ENCODE measurements around the gene CCDC187. TPM values are rescaled to one million over a fixed set of nuclear protein-coding genes. Genes with fewer than 3 reads are reported as not detected.
A peak's percentile ranks its signal among the peaks of the same experiment; 100 is the strongest.

The CCDC187 gene
- total RNA-seq, 2 donors from 2014 or later = 0.04 to 0.09 TPM

DNA sequence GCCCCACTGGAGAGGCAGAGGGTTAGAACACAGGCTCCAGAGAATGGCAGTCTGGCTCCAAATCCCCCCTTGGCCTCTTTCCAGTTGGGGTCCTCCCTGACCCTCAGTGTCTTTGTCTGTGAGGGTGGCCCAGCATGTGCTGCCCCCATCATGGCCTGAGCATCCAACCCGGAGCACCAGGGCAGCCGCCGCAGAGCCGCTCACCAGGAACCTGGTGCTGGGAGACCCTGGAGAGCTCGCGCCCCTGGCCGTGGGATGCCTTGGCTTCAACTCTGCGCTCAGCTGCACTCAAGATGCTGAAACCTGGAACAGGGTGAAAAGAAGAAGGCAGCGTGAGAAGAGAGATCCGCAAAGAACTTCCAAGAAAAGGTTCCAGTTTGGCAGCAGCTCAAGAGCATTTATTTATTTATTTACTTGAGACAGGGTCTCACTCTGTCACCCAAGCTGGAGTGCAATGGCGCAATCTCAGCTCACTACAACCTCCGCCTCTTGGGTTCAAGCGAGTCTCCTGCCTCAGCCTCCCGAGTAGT lies 3.8 kb downstream of the CCDC187 start:
- Histone ChIP-seq H3K4me1 (ENCODE audit: control insufficient read depth, insufficient read depth, low read length) (no peaks in the 10 kb centered on the region), H3K36me3 (ENCODE audit: control insufficient read depth, insufficient read depth, low read length) (no peaks in the 10 kb centered on the region), H3K27ac (ENCODE audit: low read depth, low read length) (no peak overlapping the region), H3K9me3 (ENCODE audit: control insufficient read depth, low read length) (no peaks in the 10 kb centered on the region), H3K9ac (ENCODE audit: extremely low read depth, low read length, poor library complexity, severe bottlenecking) (no peak overlapping the region), H3K4me3 (ENCODE audit: low read length) (no peak overlapping the region), H3K27me3 (ENCODE audit: control insufficient read depth, insufficient read depth, low read length, poor library complexity, severe bottlenecking) (no peaks in the 10 kb centered on the region)
- Mint-ChIP-seq H3K4me3 (no peak overlapping the region), H3K36me3 (ENCODE audit: low read depth) (no peaks in the 10 kb centered on the region), H3K4me1 (no peaks in the 10 kb centered on the region), H3K27me3 (ENCODE audit: insufficient read depth) (no peaks in the 10 kb centered on the region), H3K9me3 (no peaks in the 10 kb centered on the region), H3K27ac (no peak overlapping the region)
- 92 to 97% methylated on average over 9 to 14 of the region's 14 CpGs for WGBS, 2 experiments (ENCODE audit: insufficient coverage in 1 of 2, insufficient read length in 1 of 2)
- no peak for DNase-seq
- TF ChIP-seq, protein P1, sequence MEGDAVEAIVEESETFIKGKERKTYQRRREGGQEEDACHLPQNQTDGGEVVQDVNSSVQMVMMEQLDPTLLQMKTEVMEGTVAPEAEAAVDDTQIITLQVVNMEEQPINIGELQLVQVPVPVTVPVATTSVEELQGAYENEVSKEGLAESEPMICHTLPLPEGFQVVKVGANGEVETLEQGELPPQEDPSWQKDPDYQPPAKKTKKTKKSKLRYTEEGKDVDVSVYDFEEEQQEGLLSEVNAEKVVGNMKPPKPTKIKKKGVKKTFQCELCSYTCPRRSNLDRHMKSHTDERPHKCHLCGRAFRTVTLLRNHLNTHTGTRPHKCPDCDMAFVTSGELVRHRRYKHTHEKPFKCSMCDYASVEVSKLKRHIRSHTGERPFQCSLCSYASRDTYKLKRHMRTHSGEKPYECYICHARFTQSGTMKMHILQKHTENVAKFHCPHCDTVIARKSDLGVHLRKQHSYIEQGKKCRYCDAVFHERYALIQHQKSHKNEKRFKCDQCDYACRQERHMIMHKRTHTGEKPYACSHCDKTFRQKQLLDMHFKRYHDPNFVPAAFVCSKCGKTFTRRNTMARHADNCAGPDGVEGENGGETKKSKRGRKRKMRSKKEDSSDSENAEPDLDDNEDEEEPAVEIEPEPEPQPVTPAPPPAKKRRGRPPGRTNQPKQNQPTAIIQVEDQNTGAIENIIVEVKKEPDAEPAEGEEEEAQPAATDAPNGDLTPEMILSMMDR (conservative IDR thresholded peaks at IDR 0.05) = no peak

DNA sequence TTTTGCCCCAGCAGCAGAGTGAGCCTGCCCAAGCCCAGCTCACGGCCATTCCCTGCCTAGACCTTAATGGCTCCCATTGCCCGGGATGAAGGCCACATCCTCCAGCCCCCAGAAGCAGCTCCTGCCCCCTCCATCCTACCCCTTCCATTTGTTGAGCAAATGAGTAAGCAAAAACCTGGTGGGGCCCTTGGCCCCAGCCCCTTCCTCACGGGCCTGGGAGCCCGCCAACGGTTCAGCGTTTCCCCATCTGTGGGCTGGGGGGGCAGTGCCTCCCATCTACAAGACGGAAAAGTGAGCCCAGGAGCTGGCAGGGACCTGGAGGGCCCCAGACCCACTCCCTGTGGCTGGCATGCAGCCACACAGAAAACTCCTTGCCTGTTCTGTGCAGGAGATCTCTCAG lies 4.4 kb downstream of the CCDC187 start:
- Histone ChIP-seq H3K9ac (ENCODE audit: extremely low read depth, low read length, poor library complexity, severe bottlenecking) (no peak overlapping the region), H3K27ac (ENCODE audit: low read depth, low read length) (no peak overlapping the region), H3K9me3 (ENCODE audit: control insufficient read depth, low read length) (no peaks in the 10 kb centered on the region), H3K4me1 (ENCODE audit: control insufficient read depth, insufficient read depth, low read length) (no peaks in the 10 kb centered on the region), H3K36me3 (ENCODE audit: control insufficient read depth, insufficient read depth, low read length) (no peaks in the 10 kb centered on the region), H3K4me3 (ENCODE audit: low read length) (no peak overlapping the region), H3K27me3 (ENCODE audit: control insufficient read depth, insufficient read depth, low read length, poor library complexity, severe bottlenecking) (no peaks in the 10 kb centered on the region)
- Mint-ChIP-seq H3K27ac (no peak overlapping the region), H3K4me3 (no peak overlapping the region), H3K9me3 (no peaks in the 10 kb centered on the region), H3K27me3 (ENCODE audit: insufficient read depth) (no peaks in the 10 kb centered on the region), H3K36me3 (ENCODE audit: low read depth) (no peaks in the 10 kb centered on the region), H3K4me1 (no peaks in the 10 kb centered on the region)
- DNase-seq = no peak
- 84 to 86% methylated on average over 6 to 7 of the region's 7 CpGs for WGBS, 2 experiments (ENCODE audit: insufficient coverage in 1 of 2, insufficient read length in 1 of 2)
- TF ChIP-seq, protein P1 (conservative IDR thresholded peaks at IDR 0.05) = no peak

- no peak overlapping the region for H3K27ac Mint-ChIP-seq
- Histone ChIP-seq H3K36me3 (ENCODE audit: control insufficient read depth, insufficient read depth, low read length) (no peaks in the 10 kb centered on the region), H3K27me3 (ENCODE audit: control insufficient read depth, insufficient read depth, low read length, poor library complexity, severe bottlenecking) (no peaks in the 10 kb centered on the region), H3K9me3 (ENCODE audit: control insufficient read depth, low read length) (no peaks in the 10 kb centered on the region), H3K27ac (ENCODE audit: low read depth, low read length) (no peak overlapping the region), H3K4me1 (ENCODE audit: control insufficient read depth, insufficient read depth, low read length) (no peaks in the 10 kb centered on the region), H3K4me3 (ENCODE audit: low read length) (no peak overlapping the region), H3K9ac (ENCODE audit: extremely low read depth, low read length, poor library complexity, severe bottlenecking) (no peak overlapping the region)
- H3K9me3 Mint-ChIP-seq = no peaks in the 10 kb centered on the region
- TF ChIP-seq, protein P1 (conservative IDR thresholded peaks at IDR 0.05) = no peak
- peak; percentile 43 for DNase-seq
- 87 to 93% methylated on average over 13 to 18 of the region's 18 CpGs for WGBS, 2 experiments (ENCODE audit: insufficient coverage in 1 of 2, insufficient read length in 1 of 2)
- H3K27me3 Mint-ChIP-seq (ENCODE audit: insufficient read depth) = no peaks in the 10 kb centered on the region
- no peaks in the 10 kb centered on the region for H3K36me3 Mint-ChIP-seq (ENCODE audit: low read depth)
- H3K4me3 Mint-ChIP-seq = no peak overlapping the region
- no peaks in the 10 kb centered on the region for H3K4me1 Mint-ChIP-seq
Measured at GRCh38 chr9:136299116-136299515, 4.8 kb downstream of the CCDC187 start.

All from endodermal cell (in vitro differentiated cells).